Kidney (tissue), 14 donors: ENCODE data around the gene ASTN1. TPM values are rescaled to one million over a fixed set of nuclear protein-coding genes. Genes with fewer than 3 reads are reported as not detected.

ENCODE experiments used
- DNase-seq, 5 donors: peaks; one replicate each; pipeline ENCODE4 v3.0.0-alpha.2; 2013 to 2020
- FAIRE-seq: peaks from 2 replicates; lab custom pipeline; 2012; peaks lifted over from hg19 to GRCh38; lab: Jason Lieb, UNC
- H3K27ac ChIP-seq, 2 donors: one replicate each; pipeline ENCODE4 v1.7.0; 2013; ENCODE audit warnings: low read depth in 2 of 2, low read length in 2 of 2, inconsistent platforms in 1 of 2
- H3K27me3 ChIP-seq: one replicate; pipeline ENCODE4 v1.7.1; 2013; ENCODE audit warnings: low read length, inconsistent platforms; ENCODE audit not compliant: control insufficient read depth, insufficient read depth
- H3K36me3 ChIP-seq, 3 donors: one replicate each; pipeline versions ENCODE4 v1.7.0 to v1.7.1; 2013; ENCODE audit warnings: low read length in 3 of 3, control low read depth in 1 of 3, inconsistent platforms in 1 of 3; ENCODE audit not compliant: insufficient read depth in 3 of 3, control insufficient read depth in 2 of 3
- H3K4me1 ChIP-seq, 3 donors: one replicate each; pipeline versions ENCODE4 v1.7.0 to v1.7.1; 2013; ENCODE audit warnings: low read length in 3 of 3, inconsistent platforms in 1 of 3, low read depth in 1 of 3; ENCODE audit not compliant: control insufficient read depth in 2 of 3, insufficient read depth in 2 of 3
- H3K4me3 ChIP-seq, 3 donors: one replicate each; pipeline versions ENCODE4 v1.7.0 to v1.8.1; 2013; ENCODE audit warnings: low read length in 3 of 3, control low read depth in 1 of 3, inconsistent platforms in 1 of 3
- H3K9ac ChIP-seq, 3 donors: one replicate each; pipeline versions ENCODE4 v1.7.0 to v1.7.1; 2013; ENCODE audit warnings: low read length in 3 of 3, control low read depth in 1 of 3, inconsistent platforms in 1 of 3
- H3K9me3 ChIP-seq, 3 donors: one replicate each; pipeline versions ENCODE4 v1.7.0 to v1.7.1; 2013; ENCODE audit warnings: low read length in 3 of 3, control low read depth in 1 of 3, inconsistent platforms in 1 of 3; ENCODE audit not compliant: control insufficient read depth in 2 of 3, insufficient read depth in 1 of 3
- CTCF ChIP-seq: IDR thresholded peaks from 3 replicates; pipeline ENCODE4 v1.5.1; 2012; ENCODE audit warnings: mild to moderate bottlenecking, moderate library complexity, borderline replicate concordance; ENCODE audit not compliant: insufficient read depth; ENCODE audit errors: extremely low read depth
- intact Hi-C: fragments of 100-400 bp; cut with DNase I; formaldehyde crosslinking; loops from one replicate; pipeline ENCODE4 v1.11.1; 2022
- polyA plus RNA-seq: library from polyadenylated mRNA; stranded (reverse); fragments of 350-450 nt; fragmentation: Illumina TruSeq; extraction: RNeasy Lipid Tissue Mini Kit (QIAGEN cat#74804); gene quantifications from one replicate; pipeline ENCODE4 v1.2.3, GENCODE V29; 2014; ENCODE audit warnings: low read depth, low replicate concordance; ENCODE audit not compliant: insufficient read depth
- total RNA-seq: library from RNA; stranded (reverse); fragmentation: NEBNext Ultra II Directional; extraction: Animal tissue kit (Norgen Biotek cat#: 25700); gene quantifications from one replicate; pipeline ENCODE4 v1.2.1, GENCODE V29; 2021
- donor health status: control.
- donor health status: control.
- donor health status: control.
- donor health status: control.
- donor health status: control.
- donor health status: DM: yes; HTN: yes; CAD: no.
- donor health status: Normal renal cell carcinoma (clear cell type).

ASTN1 gene
- total and polyA plus RNA-seq, 2 donors from 2014 or later: 0.19 to 0.25 TPM

- H3K4me3 ChIP-seq: no peak overlapping the region
- H3K27ac ChIP-seq: no peak overlapping the region
- no peaks in the 10 kb centered on the region for H3K9me3 ChIP-seq
- H3K36me3 ChIP-seq: no peaks in the 10 kb centered on the region
- intact Hi-C loops: no loop called here
- TF ChIP-seq CTCF: no peak
- no peaks in the 10 kb centered on the region for H3K27me3 ChIP-seq
- DNase-seq (no peak), FAIRE-seq (no peak)
- H3K9ac ChIP-seq: no peak overlapping the region
- H3K4me1 ChIP-seq: no peaks in the 10 kb centered on the region
Measured at GRCh38 chr1:176903474-176903873, 261.0 kb downstream of the ASTN1 start.

GRCh38 chr1:176899321-176899720 is 265.2 kb downstream of the ASTN1 start:
- Histone ChIP-seq H3K4me3 (no peak overlapping the region), H3K9me3 (no peaks in the 10 kb centered on the region), H3K27me3 (no peaks in the 10 kb centered on the region), H3K4me1 (peaks cover 0 to 4% (median 0%) of the 10 kb centered on the region in 3 donors), H3K9ac (no peak overlapping the region), H3K27ac (no peak overlapping the region), H3K36me3 (no peaks in the 10 kb centered on the region)
- no peak for TF ChIP-seq CTCF
- intact Hi-C loops: no loop called here
- DNase-seq (no peak), FAIRE-seq (no peak)

GRCh38 chr1:176897350-176898236 is 266.9 kb downstream of the ASTN1 start:
- Histone ChIP-seq H3K4me1 (peaks cover 0 to 4% (median 0%) of the 10 kb centered on the region in 3 donors), H3K27me3 (no peaks in the 10 kb centered on the region), H3K36me3 (no peaks in the 10 kb centered on the region), H3K27ac (no peak overlapping the region), H3K4me3 (peak overlapping the region in 2 of 3 donors; percentile 26 to 43), H3K9ac (no peak overlapping the region), H3K9me3 (no peaks in the 10 kb centered on the region)
- peak; percentile 88 for FAIRE-seq
- peak; percentile 79 to 88 (median 84) for DNase-seq
- peak; percentile 80 for TF ChIP-seq CTCF
- intact Hi-C loops: no loop called here
